Neural cell (in vitro differentiated cells): ENCODE data around the gene LARGE1.

Experiments used
- CTCF ChIP-seq: fragments of 450-650 bp; IDR thresholded peaks from 2 replicates; pipeline ENCODE4 v1.5.1; 2014; ENCODE audit warnings: antibody characterized with exemption, mild to moderate bottlenecking, moderate library complexity; ENCODE audit not compliant: poor library complexity, severe bottlenecking
- EP300 ChIP-seq: fragments of 450-650 bp; conservative IDR thresholded peaks from 2 replicates; pipeline ENCODE4 v1.6.1; 2014; ENCODE audit warnings: antibody characterized with exemption, mild to moderate bottlenecking, moderate library complexity; ENCODE audit not compliant: poor library complexity, severe bottlenecking
- EZH2 ChIP-seq: fragments of 200-600, 300-800 bp; shearing (Covaris generic), sonication (generic); IDR thresholded peaks from 2 replicates; pipeline ENCODE4 v1.6.1; 2014; ENCODE audit warnings: antibody characterized with exemption, low read length, borderline replicate concordance, mild to moderate bottlenecking; ENCODE audit not compliant: insufficient read depth, poor library complexity, severe bottlenecking
- RAD21 ChIP-seq: fragments of 450-650 bp; conservative IDR thresholded peaks from 2 replicates; pipeline ENCODE4 v1.6.1; 2014; ENCODE audit warnings: antibody characterized with exemption, mild to moderate bottlenecking, moderate library complexity
- REST ChIP-seq: IDR thresholded peaks from 2 replicates; pipeline ENCODE4 v1.6.1; 2012; ENCODE audit warnings: borderline replicate concordance
- SMC3 ChIP-seq: fragments of 450-650 bp; conservative IDR thresholded peaks from 2 replicates; pipeline ENCODE4 v1.6.1; 2014; ENCODE audit warnings: antibody characterized with exemption, mild to moderate bottlenecking, moderate library complexity; ENCODE audit not compliant: poor library complexity
- TAF1 ChIP-seq: IDR thresholded peaks from 2 replicates; pipeline ENCODE4 v1.6.1; 2012; ENCODE audit warnings: low read depth

DNA sequence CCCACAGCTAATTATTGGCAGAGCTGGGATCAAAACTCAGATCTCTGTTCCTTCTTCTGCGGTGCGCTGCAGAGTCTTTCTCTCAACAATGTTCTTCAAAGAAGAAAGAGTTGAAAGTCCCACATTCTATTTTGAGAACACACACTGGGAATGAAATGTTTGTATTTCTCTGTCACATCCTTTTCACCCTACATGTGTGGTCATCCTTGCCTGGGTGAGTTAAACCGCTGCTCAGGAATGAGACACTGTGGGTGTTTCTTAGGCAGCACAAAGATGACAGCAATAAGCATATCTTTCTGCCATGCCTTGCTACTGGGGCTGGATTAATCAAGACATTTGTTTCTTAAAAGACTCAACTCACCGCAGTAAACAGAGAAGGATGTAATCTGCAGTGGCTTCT is 222.6 kb downstream of the LARGE1 start:
- TF ChIP-seq RAD21, result no peak
- no peak for TF ChIP-seq CTCF
- TF ChIP-seq EP300, result no peak
- TF ChIP-seq EZH2, result no peak
- no peak for TF ChIP-seq REST
- no peak for TF ChIP-seq TAF1
- no peak for TF ChIP-seq SMC3
